Nephron progenitor cell (in vitro differentiated cells): ENCODE measurements around the gene CEP70.
"Not testable (repeated sequence)": the region's sequence is repeated elsewhere in the genome, so short reads cannot be mapped to it uniquely, and the experiment has no call there.

Experiments used
- DNase-seq: peaks from one replicate; pipeline ENCODE4 v3.0.0; 2021
- H3K27ac Mint-ChIP-seq: 2 replicates; pipeline ENCODE4 v1.8.0; 2021; ENCODE audit warnings: mild to moderate bottlenecking, moderate library complexity, mixed read lengths
- H3K27me3 Mint-ChIP-seq: 2 replicates; pipeline ENCODE4 v1.8.0; 2021; ENCODE audit warnings: mild to moderate bottlenecking, low read depth, mixed read lengths; ENCODE audit not compliant: poor library complexity
- H3K36me3 Mint-ChIP-seq: 2 replicates; pipeline ENCODE4 v1.8.0; 2021; ENCODE audit warnings: low read depth, mixed read lengths
- H3K4me1 Mint-ChIP-seq: 2 replicates; pipeline ENCODE4 v1.8.0; 2021; ENCODE audit warnings: mixed read lengths
- H3K4me3 Mint-ChIP-seq: 2 replicates; pipeline ENCODE4 v1.8.0; 2021; ENCODE audit warnings: mild to moderate bottlenecking, moderate library complexity, mixed read lengths
- H3K9me3 Mint-ChIP-seq: 2 replicates; pipeline ENCODE4 v1.8.0; 2021; ENCODE audit warnings: mild to moderate bottlenecking, moderate library complexity, mixed read lengths
- CTCF ChIP-seq: fragments of 200-600 bp; sonication (generic); IDR thresholded peaks from 2 replicates; pipeline ENCODE4 v1.5.0; 2021; ENCODE audit warnings: antibody characterized with exemption

CEP70 gene

DNA sequence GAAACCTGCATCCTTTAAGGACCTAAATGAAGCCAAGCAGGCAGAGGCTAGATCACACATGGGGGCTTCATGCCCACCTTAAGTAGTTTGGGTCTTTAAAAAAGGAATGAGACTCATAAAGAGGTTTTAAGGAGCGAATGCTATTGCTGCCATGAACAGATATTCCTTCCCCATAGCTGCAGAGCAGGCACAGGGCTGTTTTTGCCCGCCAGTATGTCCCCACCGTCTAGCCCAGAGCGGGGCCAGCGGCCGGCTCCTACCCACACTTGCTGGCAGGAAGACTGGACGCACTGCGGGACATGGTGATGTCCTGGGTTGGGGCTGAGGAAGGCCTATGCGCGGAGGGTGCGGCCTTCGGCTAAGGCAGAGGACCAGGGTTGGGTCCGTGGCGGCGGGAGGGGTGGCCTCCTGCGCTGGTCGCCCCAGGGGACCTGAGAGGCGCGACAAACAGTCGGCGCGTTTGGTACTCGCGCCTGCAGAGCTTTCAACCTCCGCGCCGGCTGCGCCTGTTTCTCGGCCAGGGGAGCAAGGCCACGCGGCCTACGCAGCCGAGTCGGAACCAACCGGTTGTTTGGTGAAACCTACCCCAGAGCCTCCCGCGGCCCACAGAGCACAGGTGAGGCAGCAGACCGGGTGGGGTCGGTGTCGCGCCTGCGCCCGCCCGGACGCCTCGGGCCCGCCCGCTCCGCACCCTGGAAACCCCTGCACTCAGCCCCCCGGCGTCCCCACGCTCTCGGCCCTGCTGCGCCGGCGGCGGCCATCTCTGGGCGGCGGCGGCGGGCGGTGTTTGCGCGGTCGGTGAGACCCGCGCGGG, 14.5 kb upstream of the CEP70 start, which contains the start of gene FAIM:
FAIM (plus strand) TSS at position 450 of the 814 bp plus-strand sequence. CDS start 10,956 bp downstream, outside the sequence.
- TF ChIP-seq CTCF, result no peak
- H3K36me3 Mint-ChIP-seq, result peaks cover 26% of the 10 kb centered on the region
- peak within 1 kb of the TSS; percentile 94 for H3K4me3 Mint-ChIP-seq
- peaks cover 30% of the 10 kb centered on the region for H3K4me1 Mint-ChIP-seq
- peaks cover 4% of the 10 kb centered on the region for H3K27me3 Mint-ChIP-seq
- H3K27ac Mint-ChIP-seq, result peak within 1 kb of the TSS; percentile 94
- H3K9me3 Mint-ChIP-seq, result peaks cover 11% of the 10 kb centered on the region
- DNase-seq, result peak; percentile 71

GRCh38 chr3:138604106-138604595, 10.1 kb upstream of the CEP70 start:
- peaks cover 36% of the 10 kb centered on the region for H3K9me3 Mint-ChIP-seq

DNA sequence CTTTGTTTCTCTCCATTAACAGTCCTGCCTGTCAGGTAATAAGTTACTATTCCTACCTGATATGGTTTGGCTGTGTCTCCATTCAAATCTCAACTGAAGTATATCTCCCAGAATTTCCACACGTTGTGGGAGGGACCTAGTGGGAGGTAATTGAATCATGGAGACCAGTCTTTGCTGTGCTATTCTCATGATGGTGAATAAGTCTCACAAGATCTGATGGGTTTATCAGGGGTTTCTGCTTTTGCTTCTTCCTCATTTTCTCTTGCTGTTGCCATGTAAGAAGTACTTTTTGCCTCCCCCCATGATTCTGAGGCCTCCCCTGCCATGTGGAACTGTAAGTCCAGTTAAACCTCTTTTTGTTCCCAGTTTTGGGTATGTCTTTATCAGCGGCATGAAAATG, 7.6 kb upstream of the CEP70 start:
- not testable (repeated sequence) for H3K4me1 Mint-ChIP-seq, H3K4me3 Mint-ChIP-seq, H3K27ac Mint-ChIP-seq, DNase-seq
- H3K9me3 Mint-ChIP-seq, result peaks cover 36% of the 10 kb centered on the region
- peaks cover 10% of the 10 kb centered on the region for H3K27me3 Mint-ChIP-seq
- peaks cover 19% of the 10 kb centered on the region for H3K36me3 Mint-ChIP-seq

More at GRCh38 chr3:138604106-138604595, 10.1 kb upstream of the CEP70 start:
- H3K4me3 Mint-ChIP-seq, H3K27me3 Mint-ChIP-seq, H3K27ac Mint-ChIP-seq, DNase-seq, H3K4me1 Mint-ChIP-seq: not testable (repeated sequence)
- H3K36me3 Mint-ChIP-seq, result peaks cover 19% of the 10 kb centered on the region

GRCh38 chr3:138600100-138600745, 6.2 kb upstream of the CEP70 start:
- H3K4me1 Mint-ChIP-seq, result no peaks in the 10 kb centered on the region
- DNase-seq, result no peak
- peaks cover 19% of the 10 kb centered on the region for H3K36me3 Mint-ChIP-seq
- peak overlapping the region; percentile 16 for H3K27ac Mint-ChIP-seq
- no peak overlapping the region for H3K4me3 Mint-ChIP-seq
- H3K9me3 Mint-ChIP-seq, result peaks cover 36% of the 10 kb centered on the region
- TF ChIP-seq CTCF, result no peak
- H3K27me3 Mint-ChIP-seq, result peaks cover 11% of the 10 kb centered on the region

GRCh38 chr3:138598534-138598933, 4.5 kb upstream of the CEP70 start:
- Mint-ChIP-seq H3K4me1 (peaks cover 3% of the 10 kb centered on the region), H3K9me3 (peaks cover 27% of the 10 kb centered on the region), H3K4me3 (no peak overlapping the region), H3K36me3 (peaks cover 12% of the 10 kb centered on the region), H3K27ac (no peak overlapping the region), H3K27me3 (peaks cover 14% of the 10 kb centered on the region)
- DNase-seq, result no peak
- TF ChIP-seq CTCF, result no peak

GRCh38 chr3:138597186-138597976, 3.3 kb upstream of the CEP70 start:
- Mint-ChIP-seq H3K27me3 (peaks cover 14% of the 10 kb centered on the region), H3K4me1 (peaks cover 12% of the 10 kb centered on the region), H3K9me3 (peaks cover 20% of the 10 kb centered on the region)
- not testable (repeated sequence) for DNase-seq, H3K27ac Mint-ChIP-seq, H3K36me3 Mint-ChIP-seq, H3K4me3 Mint-ChIP-seq
